Hepatocyte (in vitro differentiated cells): ENCODE data around the gene NAP1L4. TPM values are rescaled to one million over a fixed set of nuclear protein-coding genes. Genes with fewer than 3 reads are reported as not detected.

Experiments
- DNase-seq: peaks from one replicate; pipeline ENCODE4 v3.0.0-alpha.2; 2016; ENCODE audit warnings: low spot score
- H2AFZ ChIP-seq: fragments of 200-600 bp; sonication (generic); 2 replicates; pipeline ENCODE4 v1.6.0; 2016; ENCODE audit warnings: antibody characterized with exemption, mild to moderate bottlenecking
- H3K27ac ChIP-seq: fragments of 200-600 bp; sonication (generic); 2 replicates; pipeline ENCODE4 v1.5.1; 2016; ENCODE audit warnings: mild to moderate bottlenecking
- H3K27me3 ChIP-seq: fragments of 200-600 bp; sonication (generic); 2 replicates; pipeline ENCODE4 v1.6.1; 2016
- H3K36me3 ChIP-seq: fragments of 200-600 bp; sonication (generic); replicated peaks from 2 replicates; pipeline ENCODE4 v1.5.1; 2016; ENCODE audit warnings: low read depth; ENCODE audit not compliant: insufficient read depth
- H3K4me1 ChIP-seq: fragments of 200-600 bp; sonication (generic); 2 replicates; pipeline ENCODE4 v1.5.1; 2016; ENCODE audit warnings: mild to moderate bottlenecking, moderate library complexity; ENCODE audit not compliant: insufficient read depth
- H3K4me2 ChIP-seq: fragments of 200-600 bp; sonication (generic); 2 replicates; pipeline ENCODE4 v1.6.0; 2016
- H3K4me3 ChIP-seq: fragments of 200-600 bp; sonication (generic); 2 replicates; pipeline ENCODE4 v1.5.1; 2016; ENCODE audit warnings: mild to moderate bottlenecking
- H3K79me2 ChIP-seq: fragments of 200-600 bp; sonication (generic); 2 replicates; pipeline ENCODE4 v1.6.0; 2017; ENCODE audit warnings: mild to moderate bottlenecking
- H3K9me2 ChIP-seq: fragments of 200-600 bp; sonication (generic); replicated peaks from 2 replicates; pipeline ENCODE4 v1.6.0; 2017; ENCODE audit warnings: mild to moderate bottlenecking; ENCODE audit not compliant: insufficient read depth
- H3K9me3 ChIP-seq: fragments of 200-600 bp; sonication (generic); 2 replicates; pipeline ENCODE4 v1.5.1; 2016; ENCODE audit warnings: low read depth, mild to moderate bottlenecking
- H4K20me1 ChIP-seq: fragments of 200-600 bp; sonication (generic); 2 replicates; pipeline ENCODE4 v1.6.0; 2016; ENCODE audit warnings: mild to moderate bottlenecking; ENCODE audit not compliant: insufficient read depth, poor library complexity, severe bottlenecking
- EZH2 ChIP-seq: fragments of 200-600 bp; sonication (generic); IDR thresholded peaks from 2 replicates; pipeline ENCODE4 v1.6.1; 2016; ENCODE audit warnings: antibody characterized with exemption, mild to moderate bottlenecking, borderline replicate concordance
- EZH2phosphoT487 ChIP-seq: fragments of 200-600 bp; sonication (generic); IDR thresholded peaks from one replicate; pipeline ENCODE4 v1.6.1; 2018; ENCODE audit warnings: antibody characterized with exemption, mild to moderate bottlenecking, low read depth, moderate library complexity; ENCODE audit not compliant: unreplicated experiment, severe bottlenecking
- WGBS: methylation state at CpG from one replicate; pipeline ENCODE4 v1.1.6; 2016; ENCODE audit warnings: low lambda C conversion rate; ENCODE audit errors: missing lambda C conversion rate; 5-methylcytosine and 5-hydroxymethylcytosine counted together
- polyA plus RNA-seq: library from polyadenylated mRNA; unstranded; fragments of >200 nt; fragmentation: Nextera tagmentation; extraction: Ambion mirVana; gene quantifications from 2 replicates; pipeline ENCODE4 v1.2.1, GENCODE V29; 2016
- total RNA-seq: library from RNA; depleted of rRNA; stranded (reverse); fragments of >200 nt; gene quantifications from 2 replicates; pipeline ENCODE4 v1.2.3, GENCODE V29; 2014
- TF ChIP-seq, protein P1 (sequence below): fragments of 200-600 bp; sonication (generic); IDR thresholded peaks from 2 replicates; pipeline ENCODE4 v1.5.1; 2016; ENCODE audit warnings: antibody characterized with exemption, mild to moderate bottlenecking; ENCODE audit not compliant: poor library complexity

Gene NAP1L4
- total and polyA plus RNA-seq, 2 experiments from 2014 or later, result 79.0 to 118 TPM

GRCh38 chr11:3008746-3009336 is 16.7 kb upstream of the NAP1L4 start:
- H3K36me3 ChIP-seq, result no peaks in the 10 kb centered on the region
- WGBS, result 96% methylated on average over 9 of the region's 9 CpGs
- no peaks in the 10 kb centered on the region for H3K4me1 ChIP-seq

DNA sequence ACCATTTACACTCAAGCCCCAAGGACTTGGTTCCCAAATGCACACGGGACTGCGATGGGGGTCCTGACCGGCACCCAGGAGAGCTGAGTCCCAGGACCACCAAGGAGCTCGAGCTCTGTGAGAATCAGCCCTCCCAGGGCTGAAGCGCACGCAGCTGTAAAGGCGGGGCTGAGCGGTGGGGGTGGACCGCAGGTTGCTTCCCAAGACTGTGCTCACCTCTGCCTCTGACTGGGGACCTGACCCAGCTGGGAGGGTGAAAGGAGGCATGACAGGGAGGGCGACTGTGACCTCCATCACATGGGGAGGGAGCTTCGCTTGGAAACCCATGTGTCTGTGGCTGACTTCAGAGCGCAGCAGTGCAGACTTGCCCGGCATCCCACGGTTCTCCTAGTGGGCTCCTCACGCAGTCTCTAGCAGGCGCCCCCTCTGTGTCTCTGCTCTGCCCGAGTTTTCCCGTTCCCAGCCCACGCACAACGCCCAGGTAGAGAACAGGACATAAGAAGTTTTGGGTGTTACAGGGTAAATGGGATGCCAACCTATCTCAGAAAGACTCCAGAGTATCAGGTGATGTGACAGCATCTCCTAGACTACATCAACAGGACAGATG is 15.4 kb upstream of the NAP1L4 start:
- Histone ChIP-seq H3K79me2 (no peaks in the 10 kb centered on the region), H3K4me1 (no peaks in the 10 kb centered on the region), H3K4me2 (no peak overlapping the region), H4K20me1 (no peaks in the 10 kb centered on the region), H3K27ac (no peak overlapping the region), H3K36me3 (no peaks in the 10 kb centered on the region), H3K4me3 (no peak overlapping the region), H3K27me3 (no peaks in the 10 kb centered on the region), H3K9me2 (no peaks in the 10 kb centered on the region), H2AFZ (no peak overlapping the region), H3K9me3 (no peaks in the 10 kb centered on the region)
- no peak for TF ChIP-seq EZH2
- TF ChIP-seq EZH2phosphoT487, result no peak
- TF ChIP-seq, protein P1, sequence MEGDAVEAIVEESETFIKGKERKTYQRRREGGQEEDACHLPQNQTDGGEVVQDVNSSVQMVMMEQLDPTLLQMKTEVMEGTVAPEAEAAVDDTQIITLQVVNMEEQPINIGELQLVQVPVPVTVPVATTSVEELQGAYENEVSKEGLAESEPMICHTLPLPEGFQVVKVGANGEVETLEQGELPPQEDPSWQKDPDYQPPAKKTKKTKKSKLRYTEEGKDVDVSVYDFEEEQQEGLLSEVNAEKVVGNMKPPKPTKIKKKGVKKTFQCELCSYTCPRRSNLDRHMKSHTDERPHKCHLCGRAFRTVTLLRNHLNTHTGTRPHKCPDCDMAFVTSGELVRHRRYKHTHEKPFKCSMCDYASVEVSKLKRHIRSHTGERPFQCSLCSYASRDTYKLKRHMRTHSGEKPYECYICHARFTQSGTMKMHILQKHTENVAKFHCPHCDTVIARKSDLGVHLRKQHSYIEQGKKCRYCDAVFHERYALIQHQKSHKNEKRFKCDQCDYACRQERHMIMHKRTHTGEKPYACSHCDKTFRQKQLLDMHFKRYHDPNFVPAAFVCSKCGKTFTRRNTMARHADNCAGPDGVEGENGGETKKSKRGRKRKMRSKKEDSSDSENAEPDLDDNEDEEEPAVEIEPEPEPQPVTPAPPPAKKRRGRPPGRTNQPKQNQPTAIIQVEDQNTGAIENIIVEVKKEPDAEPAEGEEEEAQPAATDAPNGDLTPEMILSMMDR, result no peak
- no peak for DNase-seq
- 94% methylated on average over 20 of the region's 20 CpGs for WGBS

More at GRCh38 chr11:3008746-3009336, 16.7 kb upstream of the NAP1L4 start:
- no peaks in the 10 kb centered on the region for H3K79me2 ChIP-seq
- H3K27me3 ChIP-seq, result no peaks in the 10 kb centered on the region
- no peak overlapping the region for H3K4me3 ChIP-seq
- DNase-seq, result no peak
- no peaks in the 10 kb centered on the region for H3K9me2 ChIP-seq
- no peaks in the 10 kb centered on the region for H4K20me1 ChIP-seq
- no peak overlapping the region for H3K27ac ChIP-seq
- H3K9me3 ChIP-seq, result no peaks in the 10 kb centered on the region
- TF ChIP-seq EZH2 (no peak), EZH2phosphoT487 (no peak)
- TF ChIP-seq, protein P1, result no peak
- no peak overlapping the region for H3K4me2 ChIP-seq
- no peak overlapping the region for H2AFZ ChIP-seq

GRCh38 chr11:3006505-3007260 is 14.6 kb upstream of the NAP1L4 start:
- Histone ChIP-seq H3K36me3 (no peaks in the 10 kb centered on the region), H3K4me3 (no peak overlapping the region), H3K27ac (no peak overlapping the region), H3K4me2 (no peak overlapping the region), H3K4me1 (no peaks in the 10 kb centered on the region), H2AFZ (no peak overlapping the region), H4K20me1 (no peaks in the 10 kb centered on the region), H3K9me2 (no peaks in the 10 kb centered on the region), H3K79me2 (no peaks in the 10 kb centered on the region), H3K27me3 (no peaks in the 10 kb centered on the region), H3K9me3 (no peaks in the 10 kb centered on the region)
- TF ChIP-seq, protein P1, result no peak
- no peak for TF ChIP-seq EZH2
- TF ChIP-seq EZH2phosphoT487, result no peak
- no peak for DNase-seq
- WGBS, result 81% methylated on average over 21 of the region's 21 CpGs
